CD4-positive, alpha-beta T cell (primary cell): ENCODE results near the gene SMYD4. TPM values are rescaled to one million over a fixed set of nuclear protein-coding genes. Genes with fewer than 3 reads are reported as not detected.
A peak's percentile ranks its signal among the peaks of the same experiment; 100 is the strongest.

Experiments
- ATAC-seq: fragments of 200-7000 bp; cut with Tn5 transposase; one replicate; pipeline ENCODE4 v1.10.0; 2022; ENCODE audit warnings: mild to moderate bottlenecking; ENCODE audit not compliant: poor library complexity
- CTCF ChIA-PET: fragments of 350-600 bp; sonication (Branson Sonifier 250); formaldehyde crosslinking; loops from one replicate; lab custom pipeline; 2021; ENCODE audit warnings: antibody characterized with exemption, inconsistent platforms; lab: Charles Lee
- POLR2A ChIA-PET: fragments of 350-600 bp; sonication (Branson Sonifier 250); formaldehyde crosslinking; loops from one replicate; lab custom pipeline; 2021; ENCODE audit warnings: antibody characterized with exemption, inconsistent platforms; lab: Charles Lee
- DNase-seq, 14 experiments: peaks; one replicate each; pipeline ENCODE4 v3.0.0-alpha.2; 2013 to 2020; ENCODE audit warnings: mixed read lengths in 2 of 14
- H3K27ac ChIP-seq, 2 donors: one replicate each; pipeline versions ENCODE4 v1.5.1 to v1.7.0; 2013; ENCODE audit warnings: low read length in 2 of 2, low read depth in 1 of 2, mild to moderate bottlenecking in 1 of 2
- H3K27me3 ChIP-seq, 2 experiments: 1 replicate in 1 of 2; 2 replicates in 1 of 2; pipeline versions ENCODE4 v1.6.1 to v1.7.0; 2013; ENCODE audit warnings: low read length in 2 of 2, control low read depth in 1 of 2, mild to moderate bottlenecking in 1 of 2, moderate library complexity in 1 of 2; ENCODE audit not compliant: insufficient read depth in 2 of 2, control insufficient read depth in 1 of 2
- H3K36me3 ChIP-seq: one replicate; pipeline ENCODE4 v1.6.1; 2013; ENCODE audit warnings: low read length, control low read depth; ENCODE audit not compliant: insufficient read depth
- H3K4me1 ChIP-seq: one replicate; pipeline ENCODE4 v1.6.1; 2013; ENCODE audit warnings: low read length, control low read depth; ENCODE audit not compliant: insufficient read depth
- H3K4me3 ChIP-seq: one replicate; pipeline ENCODE4 v1.5.1; 2013; ENCODE audit warnings: mild to moderate bottlenecking, low read length, moderate library complexity
- H3K9me3 ChIP-seq, 2 experiments: 1 replicate in 1 of 2; 2 replicates in 1 of 2; pipeline versions ENCODE4 v1.6.1 to v1.7.0; 2013; ENCODE audit warnings: low read length in 2 of 2, mild to moderate bottlenecking in 2 of 2, control low read depth in 1 of 2, moderate library complexity in 1 of 2; ENCODE audit not compliant: control insufficient read depth in 1 of 2, insufficient read depth in 1 of 2
- H3K27ac Mint-ChIP-seq: one replicate; pipeline ENCODE4 v1.8.0; 2020; ENCODE audit warnings: mixed read lengths
- H3K27me3 Mint-ChIP-seq: one replicate; pipeline ENCODE4 v1.8.0; 2021; ENCODE audit warnings: mixed read lengths
- H3K36me3 Mint-ChIP-seq: one replicate; pipeline ENCODE4 v1.8.0; 2021; ENCODE audit warnings: low read depth, mixed read lengths
- H3K4me1 Mint-ChIP-seq: one replicate; pipeline ENCODE4 v1.8.0; 2021; ENCODE audit warnings: low read depth, mixed read lengths
- H3K4me3 Mint-ChIP-seq: one replicate; pipeline ENCODE4 v1.8.0; 2020; ENCODE audit warnings: mild to moderate bottlenecking, mixed read lengths
- H3K9me3 Mint-ChIP-seq: one replicate; pipeline ENCODE4 v1.8.0; 2020; ENCODE audit warnings: mixed read lengths
- CTCF ChIP-seq: fragments of 200-600 bp; IDR thresholded peaks from one replicate; pipeline ENCODE4 v1.8.0; 2022; ENCODE audit warnings: antibody characterized with exemption, mild to moderate bottlenecking
- intact Hi-C, 2 experiments: fragments of 100-400 bp; cut with DNase I in 1 of 2; cut with micrococcal nuclease in 1 of 2; formaldehyde crosslinking; loops; one replicate each; pipeline versions ENCODE4 v1.15.1 to v1.9.0; 2023 to 2025; cut with DNase I, micrococcal nuclease
- total RNA-seq, 174 experiments: library from RNA in 2 of 174; stranded (reverse) in 2 of 174; gene quantifications; one replicate each; pipeline ENCODE4 v1.2.3 and lab custom pipeline; 2021 to 2026

SMYD4 gene
- total RNA-seq, 2 experiments from 2014 or later, result 9.3 to 10.6 TPM

DNA sequence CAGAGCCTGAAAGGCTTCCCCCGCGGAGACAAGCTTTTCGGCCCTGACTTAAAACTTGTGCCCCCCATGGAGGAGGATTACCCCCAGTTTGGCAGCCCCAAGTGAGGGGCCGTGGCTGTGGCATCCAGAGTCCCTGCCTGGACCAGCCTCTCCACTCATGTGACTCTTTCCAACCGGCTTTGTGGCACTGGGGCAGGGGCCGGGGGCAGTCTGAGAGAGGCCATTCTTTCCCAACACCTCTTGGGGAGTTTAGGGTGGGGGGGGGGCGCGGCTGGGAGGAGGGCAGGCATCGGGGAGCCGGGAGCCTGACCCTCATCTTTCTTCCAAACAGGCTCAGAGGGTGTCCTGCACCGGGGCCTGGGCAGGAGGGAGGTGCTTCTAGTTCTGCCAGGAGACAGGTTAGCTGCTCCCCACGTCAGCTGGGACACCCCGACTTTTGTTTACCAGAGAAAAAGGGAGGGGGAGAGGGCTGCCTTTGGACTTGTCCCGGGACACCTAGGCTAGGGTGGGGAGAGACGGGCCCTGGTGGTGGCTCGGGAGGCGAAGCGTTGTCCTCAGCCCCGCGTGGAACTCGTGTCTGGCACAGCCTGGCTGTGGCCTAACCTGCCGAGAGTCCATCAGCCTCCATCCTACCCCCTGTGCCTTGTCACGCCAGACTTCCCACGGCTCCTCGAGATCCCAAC lies 75.1 kb downstream of the SMYD4 start:
- Mint-ChIP-seq H3K36me3 (no peaks in the 10 kb centered on the region), H3K27ac (no peak overlapping the region), H3K9me3 (no peaks in the 10 kb centered on the region), H3K27me3 (no peaks in the 10 kb centered on the region), H3K4me1 (peaks cover 8% of the 10 kb centered on the region), H3K4me3 (no peak overlapping the region)
- POLR2A ChIA-PET, result interaction anchor here (0.8 kb wide), 1 partner anchor 10 kb away, joined by 4 read pairs; no protein-coding TSS in a partner anchor
- Histone ChIP-seq H3K27ac (no peak overlapping the region), H3K4me3 (no peak overlapping the region), H3K27me3 (no peaks in the 10 kb centered on the region), H3K36me3 (no peaks in the 10 kb centered on the region), H3K4me1 (peaks cover 9% of the 10 kb centered on the region), H3K9me3 (no peaks in the 10 kb centered on the region)
- DNase-seq (no peak), ATAC-seq (no peak)
- no peak for TF ChIP-seq CTCF
- CTCF ChIA-PET, result no interaction called here
- intact Hi-C loops, result no loop called here

GRCh38 chr17:1753767-1754429 lies 75.8 kb downstream of the SMYD4 start:
- CTCF ChIA-PET, result no interaction called here
- H3K36me3 ChIP-seq, result no peaks in the 10 kb centered on the region
- TF ChIP-seq CTCF, result no peak
- peak in 1 of 14 experiments; percentile 11 for DNase-seq
- H3K36me3 Mint-ChIP-seq, result no peaks in the 10 kb centered on the region
- H3K4me1 Mint-ChIP-seq, result peaks cover 8% of the 10 kb centered on the region
- no peak for ATAC-seq
- POLR2A ChIA-PET, result interaction anchor here (0.8 kb wide), 1 partner anchor 10 kb away, joined by 4 read pairs; no protein-coding TSS in a partner anchor
- no peaks in the 10 kb centered on the region for H3K27me3 Mint-ChIP-seq
- H3K27ac Mint-ChIP-seq, result no peak overlapping the region
- no peak overlapping the region for H3K4me3 Mint-ChIP-seq
- no peaks in the 10 kb centered on the region for H3K27me3 ChIP-seq
- no peak overlapping the region for H3K27ac ChIP-seq
- H3K4me3 ChIP-seq, result no peak overlapping the region
- intact Hi-C loops, result no loop called here
- no peaks in the 10 kb centered on the region for H3K9me3 ChIP-seq
- peaks cover 9% of the 10 kb centered on the region for H3K4me1 ChIP-seq
- H3K9me3 Mint-ChIP-seq, result no peaks in the 10 kb centered on the region

DNA sequence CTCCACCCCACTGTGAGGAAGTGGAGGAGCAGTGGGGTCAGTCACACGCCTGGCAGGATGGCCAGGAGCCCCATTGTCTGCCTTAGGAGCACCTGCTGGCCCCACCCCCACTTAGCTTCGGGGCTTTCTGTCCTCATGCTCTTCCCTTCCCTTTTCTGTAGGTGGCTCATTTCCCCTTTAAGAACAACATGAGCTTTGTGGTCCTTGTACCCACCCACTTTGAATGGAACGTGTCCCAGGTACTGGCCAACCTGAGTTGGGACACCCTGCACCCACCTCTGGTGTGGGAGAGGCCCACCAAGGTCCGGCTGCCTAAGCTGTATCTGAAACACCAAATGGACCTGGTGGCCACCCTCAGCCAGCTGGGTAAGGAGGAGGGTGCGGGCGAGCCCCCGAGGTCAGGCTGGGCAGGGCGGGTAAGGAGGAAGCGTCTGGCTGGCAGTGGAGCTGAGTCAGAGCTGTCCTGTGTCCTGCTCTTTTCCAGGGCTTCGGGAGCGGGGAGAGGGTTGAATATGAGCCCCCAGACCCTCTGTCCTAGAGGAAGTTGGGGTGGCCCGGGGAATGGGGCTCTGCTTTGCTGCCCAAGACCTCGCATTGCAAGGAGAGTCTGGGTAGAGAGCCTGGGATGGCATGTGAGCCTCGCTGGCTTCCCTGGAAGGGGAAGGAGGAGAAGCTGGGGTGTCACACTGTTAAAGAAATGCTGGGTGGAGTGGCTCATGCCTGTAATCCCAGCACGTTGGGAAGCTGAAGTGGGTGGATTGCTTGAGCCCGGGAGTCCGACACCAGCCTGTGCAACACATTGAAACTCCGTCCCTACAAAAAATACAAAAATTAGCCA lies 77.1 kb downstream of the SMYD4 start:
- ChIA-PET CTCF (no interaction called here), POLR2A (interaction anchor here (1.0 kb wide), 1 partner anchor 12 kb away, joined by 4 read pairs; no protein-coding TSS in a partner anchor)
- H3K9me3 ChIP-seq, result no peaks in the 10 kb centered on the region
- no peak overlapping the region for H3K27ac Mint-ChIP-seq
- no peaks in the 10 kb centered on the region for H3K36me3 ChIP-seq
- H3K4me3 Mint-ChIP-seq, result no peak overlapping the region
- peaks cover 4% of the 10 kb centered on the region for H3K4me1 Mint-ChIP-seq
- H3K27me3 ChIP-seq, result no peaks in the 10 kb centered on the region
- H3K27ac ChIP-seq, result no peak overlapping the region
- intact Hi-C loops, result no loop called here
- H3K9me3 Mint-ChIP-seq, result no peaks in the 10 kb centered on the region
- DNase-seq, result peak in 2 of 14 experiments; percentile 42 to 44
- H3K27me3 Mint-ChIP-seq, result no peaks in the 10 kb centered on the region
- no peaks in the 10 kb centered on the region for H3K36me3 Mint-ChIP-seq
- H3K4me3 ChIP-seq, result no peak overlapping the region
- ATAC-seq, result no peak
- TF ChIP-seq CTCF, result no peak
- H3K4me1 ChIP-seq, result peaks cover 9% of the 10 kb centered on the region
